HG03045 (cell line): ENCODE measurements around the gene KIAA0408.
"Not testable (repeated sequence)": the region's sequence is repeated elsewhere in the genome, so short reads cannot be mapped to it uniquely, and the experiment has no call there.

Experiments
- ATAC-seq: cut with Tn5 transposase; IDR thresholded peaks from one replicate; pipeline ENCODE4 v1.9.1; 2021; ENCODE audit warnings: mild to moderate bottlenecking, moderate library complexity; ENCODE audit not compliant: unreplicated experiment

KIAA0408 gene

GRCh38 chr6:127464161-127464880 lies 5.1 kb upstream of the KIAA0408 start:
- no peak for ATAC-seq

GRCh38 chr6:127463056-127463455 lies 3.9 kb upstream of the KIAA0408 start:
- ATAC-seq = no peak

- no peak for ATAC-seq
These were observed 3.2 kb upstream of the KIAA0408 start for GRCh38 chr6:127462376-127462775.

GRCh38 chr6:127460465-127460864 lies 1.3 kb upstream of the KIAA0408 start:
- no peak for ATAC-seq

- ATAC-seq = no peak
These were observed 372 bp downstream of the KIAA0408 start for GRCh38 chr6:127458817-127459216.

- no peak for ATAC-seq
These were observed 967 bp downstream of the KIAA0408 start for GRCh38 chr6:127458222-127458621.

GRCh38 chr6:127457456-127458064 lies 1.6 kb downstream of the KIAA0408 start:
- ATAC-seq = no peak

GRCh38 chr6:127456465-127456864 lies 2.7 kb downstream of the KIAA0408 start:
- ATAC-seq = no peak

GRCh38 chr6:127453845-127454619 lies 5.2 kb downstream of the KIAA0408 start:
- no peak for ATAC-seq

- ATAC-seq = no peak
These were observed 6.4 kb downstream of the KIAA0408 start for GRCh38 chr6:127452803-127453202.

GRCh38 chr6:127451388-127451787 lies 7.8 kb downstream of the KIAA0408 start:
- no peak for ATAC-seq

- ATAC-seq = no peak
These were observed 11.4 kb downstream of the KIAA0408 start for GRCh38 chr6:127447780-127448179.

- ATAC-seq = no peak
These were observed 12.8 kb downstream of the KIAA0408 start for GRCh38 chr6:127446356-127446755.

GRCh38 chr6:127441881-127442280 lies 17.3 kb downstream of the KIAA0408 start:
- no peak for ATAC-seq

- no peak for ATAC-seq
These were observed 19.5 kb downstream of the KIAA0408 start for GRCh38 chr6:127439718-127440117.

- no peak for ATAC-seq
These were observed 22.5 kb downstream of the KIAA0408 start for GRCh38 chr6:127436578-127437110.

GRCh38 chr6:127435626-127436220 lies 23.5 kb downstream of the KIAA0408 start:
- ATAC-seq = no peak

GRCh38 chr6:127434651-127435050 lies 24.5 kb downstream of the KIAA0408 start:
- ATAC-seq = no peak

GRCh38 chr6:127428562-127428961 lies 30.6 kb downstream of the KIAA0408 start:
- ATAC-seq = not testable (repeated sequence)

GRCh38 chr6:127423921-127424320 lies 35.3 kb downstream of the KIAA0408 start:
- ATAC-seq = no peak

- not testable (repeated sequence) for ATAC-seq
These were observed 38.0 kb downstream of the KIAA0408 start for GRCh38 chr6:127421164-127421563.
